Mesenchymal stem cell (in vitro differentiated cells and primary cell): ENCODE results near the gene HSD17B14.

ENCODE experiments used
- DNase-seq: peaks from one replicate; pipeline ENCODE4 v3.0.0-alpha.2; 2013
- H2AFZ ChIP-seq: one replicate; pipeline ENCODE4 v1.6.1; 2013; ENCODE audit warnings: low read depth, mild to moderate bottlenecking, control low read depth, inconsistent platforms, low read length, moderate library complexity
- H2AK5ac ChIP-seq: 2 replicates; pipeline ENCODE4 v1.6.1; 2013; ENCODE audit warnings: low read length, moderate library complexity, mild to moderate bottlenecking, inconsistent platforms; ENCODE audit not compliant: severe bottlenecking
- H2BK120ac ChIP-seq: one replicate; pipeline ENCODE4 v1.6.1; 2013; ENCODE audit warnings: low read depth, mild to moderate bottlenecking, inconsistent platforms, low read length, moderate library complexity
- H2BK12ac ChIP-seq, 2 experiments: one replicate each; pipeline ENCODE4 v1.6.1; 2013; ENCODE audit warnings: inconsistent platforms in 2 of 2, low read length in 2 of 2, mild to moderate bottlenecking in 2 of 2, moderate library complexity in 2 of 2, control low read depth in 1 of 2
- H2BK15ac ChIP-seq: one replicate; pipeline ENCODE4 v1.6.1; 2013; ENCODE audit warnings: mild to moderate bottlenecking, low read depth, inconsistent platforms; ENCODE audit not compliant: poor library complexity, severe bottlenecking
- H2BK5ac ChIP-seq: 2 replicates; pipeline ENCODE4 v1.6.1; 2013; ENCODE audit warnings: low read depth, mild to moderate bottlenecking, low read length, control low read depth, inconsistent platforms; ENCODE audit not compliant: poor library complexity, severe bottlenecking
- H3K14ac ChIP-seq, 2 experiments: one replicate each; pipeline ENCODE4 v1.6.1; 2013; ENCODE audit warnings: inconsistent platforms in 2 of 2, low read length in 2 of 2, control low read depth in 1 of 2, mild to moderate bottlenecking in 1 of 2, moderate library complexity in 1 of 2
- H3K18ac ChIP-seq, 2 experiments: one replicate each; pipeline ENCODE4 v1.6.1; 2013; ENCODE audit warnings: inconsistent platforms in 2 of 2, low read length in 2 of 2, control low read depth in 1 of 2, low read depth in 1 of 2, mild to moderate bottlenecking in 1 of 2
- H3K23ac ChIP-seq, 2 experiments: one replicate each; pipeline ENCODE4 v1.6.1; 2013; ENCODE audit warnings: inconsistent platforms in 2 of 2, low read length in 2 of 2, mild to moderate bottlenecking in 2 of 2, moderate library complexity in 2 of 2, control low read depth in 1 of 2
- H3K27ac ChIP-seq: 2 replicates; pipeline ENCODE4 v1.5.1; 2013; ENCODE audit warnings: mild to moderate bottlenecking, moderate library complexity, low read length, control low read depth, inconsistent platforms; ENCODE audit not compliant: poor library complexity, severe bottlenecking
- H3K27me3 ChIP-seq, 2 experiments: 2 replicates each; pipeline versions ENCODE4 v1.6.1 to v1.7.0; 2013; ENCODE audit warnings: low read length in 2 of 2, mild to moderate bottlenecking in 2 of 2, moderate library complexity in 2 of 2, control low read depth in 1 of 2, inconsistent platforms in 1 of 2; ENCODE audit not compliant: control insufficient read depth in 1 of 2, insufficient read depth in 1 of 2
- H3K36me3 ChIP-seq, 2 experiments: 2 replicates each; pipeline versions ENCODE4 v1.6.1 to v1.7.0; 2013; ENCODE audit warnings: low read length in 2 of 2, control low read depth in 1 of 2, inconsistent platforms in 1 of 2, low read depth in 1 of 2, mild to moderate bottlenecking in 1 of 2; ENCODE audit not compliant: insufficient read depth in 2 of 2, control insufficient read depth in 1 of 2
- H3K4ac ChIP-seq, 2 experiments: one replicate each; pipeline ENCODE4 v1.6.1; 2013; ENCODE audit warnings: inconsistent platforms in 2 of 2, low read length in 2 of 2, mild to moderate bottlenecking in 2 of 2, moderate library complexity in 2 of 2, control low read depth in 1 of 2, low read depth in 1 of 2
- H3K4me1 ChIP-seq: 2 replicates; pipeline ENCODE4 v1.6.1; 2013; ENCODE audit warnings: low read depth, low read length, control low read depth; ENCODE audit not compliant: control insufficient read depth, insufficient read depth
- H3K4me2 ChIP-seq: 2 replicates; pipeline ENCODE4 v1.6.1; 2013; ENCODE audit warnings: low read length, mild to moderate bottlenecking, inconsistent platforms; ENCODE audit not compliant: poor library complexity, severe bottlenecking
- H3K4me3 ChIP-seq, 2 experiments: 2 replicates each; pipeline versions ENCODE4 v1.5.1 to v1.7.0; 2013; ENCODE audit warnings: low read length in 2 of 2, mild to moderate bottlenecking in 2 of 2, control low read depth in 1 of 2, low read depth in 1 of 2; ENCODE audit not compliant: insufficient read depth in 1 of 2
- H3K79me1 ChIP-seq: replicated peaks from 2 replicates; pipeline ENCODE4 v1.6.1; 2013; ENCODE audit warnings: mild to moderate bottlenecking, control low read depth, low read length, inconsistent platforms; ENCODE audit not compliant: poor library complexity, severe bottlenecking
- H3K9ac ChIP-seq: 2 replicates; pipeline ENCODE4 v1.7.0; 2013; ENCODE audit warnings: mild to moderate bottlenecking, low read length, moderate library complexity
- H3K9me3 ChIP-seq: 2 replicates; pipeline ENCODE4 v1.7.0; 2013; ENCODE audit warnings: mild to moderate bottlenecking, low read length; ENCODE audit not compliant: control insufficient read depth
- H4K8ac ChIP-seq: one replicate; pipeline ENCODE4 v1.6.1; 2013; ENCODE audit warnings: inconsistent platforms, mild to moderate bottlenecking, low read length, moderate library complexity
- H4K91ac ChIP-seq: one replicate; pipeline ENCODE4 v1.6.1; 2013; ENCODE audit warnings: mild to moderate bottlenecking, low read length, inconsistent platforms
- WGBS: methylation state at CpG from one replicate; pipeline ENCODE4 v1.1.7; 2013; ENCODE audit warnings: mixed read lengths; 5-methylcytosine and 5-hydroxymethylcytosine counted together

Gene HSD17B14

GRCh38 chr19:48777720-48778119 is 58.6 kb downstream of the HSD17B14 start:
- Histone ChIP-seq H3K9me3 (no peaks in the 10 kb centered on the region), H4K91ac (peak overlapping the region; percentile 50), H3K4me1 (peaks cover 8% of the 10 kb centered on the region), H3K23ac (no peak overlapping the region), H2BK15ac (no peak overlapping the region), H3K14ac (no peak overlapping the region), H3K27me3 (no peaks in the 10 kb centered on the region), H3K79me1 (no peaks in the 10 kb centered on the region), H3K4me2 (no peak overlapping the region), H3K18ac (no peak overlapping the region), H2AK5ac (no peak overlapping the region), H3K27ac (no peak overlapping the region), H2BK120ac (no peak overlapping the region), H3K4ac (no peak overlapping the region), H4K8ac (no peak overlapping the region), H3K36me3 (no peaks in the 10 kb centered on the region), H2BK5ac (no peak overlapping the region), H3K4me3 (no peak overlapping the region), H2BK12ac (no peak overlapping the region), H3K9ac (no peak overlapping the region), H2AFZ (no peak overlapping the region)
- DNase-seq: no peak
- 93% methylated on average over 10 of the region's 12 CpGs for WGBS

- H2AFZ ChIP-seq: no peak overlapping the region
- H3K9ac ChIP-seq: no peak overlapping the region
- H4K91ac ChIP-seq: no peak overlapping the region
- no peak overlapping the region for H3K18ac ChIP-seq
- no peaks in the 10 kb centered on the region for H3K27me3 ChIP-seq
- H3K4me1 ChIP-seq: peaks cover 8% of the 10 kb centered on the region
- no peaks in the 10 kb centered on the region for H3K9me3 ChIP-seq
- H2BK15ac ChIP-seq: no peak overlapping the region
- WGBS: 93% methylated on average over 3 of the region's 5 CpGs
- H2BK5ac ChIP-seq: no peak overlapping the region
- no peak overlapping the region for H3K4ac ChIP-seq
- no peak overlapping the region for H3K4me2 ChIP-seq
- H3K79me1 ChIP-seq: no peaks in the 10 kb centered on the region
- no peak overlapping the region for H3K4me3 ChIP-seq
- no peak overlapping the region for H4K8ac ChIP-seq
- H2AK5ac ChIP-seq: no peak overlapping the region
- no peak for DNase-seq
- no peak overlapping the region for H3K27ac ChIP-seq
- no peaks in the 10 kb centered on the region for H3K36me3 ChIP-seq
- H3K23ac ChIP-seq: no peak overlapping the region
- H2BK12ac ChIP-seq: no peak overlapping the region
- H3K14ac ChIP-seq: no peak overlapping the region
- no peak overlapping the region for H2BK120ac ChIP-seq
Measured at GRCh38 chr19:48777139-48777538, 59.2 kb downstream of the HSD17B14 start.

GRCh38 chr19:48772503-48772953 is 63.8 kb downstream of the HSD17B14 start:
- WGBS: 93% methylated on average over 13 of the region's 13 CpGs
- H2BK15ac ChIP-seq: no peak overlapping the region

GRCh38 chr19:48770734-48771472 is 65.4 kb downstream of the HSD17B14 start:
- H3K23ac ChIP-seq: no peak overlapping the region
- 88% methylated on average over 14 of the region's 20 CpGs for WGBS
- H3K9me3 ChIP-seq: no peaks in the 10 kb centered on the region

More at GRCh38 chr19:48772503-48772953, 63.8 kb downstream of the HSD17B14 start:
- Histone ChIP-seq H3K4ac (no peak overlapping the region), H3K18ac (peak overlapping the region in 1 of 2 experiments; percentile 34), H3K9me3 (no peaks in the 10 kb centered on the region), H3K14ac (no peak overlapping the region), H2BK5ac (no peak overlapping the region), H4K91ac (no peak overlapping the region), H3K23ac (no peak overlapping the region), H3K27ac (no peak overlapping the region), H3K9ac (no peak overlapping the region), H2AK5ac (no peak overlapping the region), H2BK12ac (no peak overlapping the region), H3K4me3 (no peak overlapping the region), H4K8ac (no peak overlapping the region), H3K79me1 (no peaks in the 10 kb centered on the region), H3K4me1 (peaks cover 7% of the 10 kb centered on the region), H3K36me3 (no peaks in the 10 kb centered on the region), H3K27me3 (peaks cover 0 to 3% of the 10 kb centered on the region in 2 experiments), H2AFZ (no peak overlapping the region), H3K4me2 (no peak overlapping the region), H2BK120ac (no peak overlapping the region)
- DNase-seq: no peak

More at GRCh38 chr19:48770734-48771472, 65.4 kb downstream of the HSD17B14 start:
- Histone ChIP-seq H3K4me2 (no peak overlapping the region), H3K36me3 (no peaks in the 10 kb centered on the region), H3K4ac (no peak overlapping the region), H3K27me3 (peaks cover 0 to 9% of the 10 kb centered on the region in 2 experiments), H2AK5ac (peak overlapping the region; percentile 85), H2AFZ (no peak overlapping the region), H3K27ac (no peak overlapping the region), H3K14ac (no peak overlapping the region), H2BK12ac (no peak overlapping the region), H2BK120ac (no peak overlapping the region), H2BK5ac (no peak overlapping the region), H4K91ac (no peak overlapping the region), H3K18ac (peak overlapping the region in 1 of 2 experiments; percentile 5), H2BK15ac (no peak overlapping the region), H3K4me1 (peaks cover 5% of the 10 kb centered on the region), H3K79me1 (no peaks in the 10 kb centered on the region), H3K9ac (no peak overlapping the region), H3K4me3 (no peak overlapping the region), H4K8ac (no peak overlapping the region)
- no peak for DNase-seq
